ENCODE data around the gene BARHL1. TPM values are rescaled to one million over a fixed set of nuclear protein-coding genes. Genes with fewer than 3 reads are reported as not detected.

Gene BARHL1
- not detected for total RNA-seq

DNA sequence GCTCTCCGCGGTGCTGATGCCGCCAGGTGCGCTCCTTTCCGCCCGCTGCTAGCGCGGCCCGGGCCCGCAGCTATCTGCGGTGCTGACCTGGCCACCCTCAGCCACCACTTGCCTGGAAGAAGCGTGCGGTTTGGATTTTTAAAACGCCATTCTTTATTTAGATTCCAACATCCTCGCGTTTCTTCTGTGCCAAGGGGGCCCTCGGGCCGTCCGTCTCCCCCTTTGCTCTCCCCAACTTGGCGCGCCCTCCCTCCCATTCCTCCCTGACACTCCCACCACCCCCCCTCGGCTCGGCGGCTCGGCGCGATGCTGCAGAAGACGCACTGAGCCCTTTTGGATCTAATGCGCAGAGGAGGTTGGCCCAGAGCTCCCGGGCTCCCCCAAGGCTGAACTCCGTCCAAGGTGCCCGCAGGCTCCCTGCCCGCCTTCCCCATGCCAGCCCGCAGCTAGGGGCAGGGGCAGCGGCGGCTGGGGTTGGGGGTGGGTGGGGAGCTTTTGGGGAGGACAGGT lies at the start of gene BARHL1:
Gene BARHL1 (plus strand): TSS at position 331 of the 510 bp plus-strand sequence. CDS start 192 bp downstream, outside the sequence.

Other genes with a start within 250 kb of the BARHL1 start
- 114 TPM for gene SETX, start 227.6 kb upstream of the BARHL1 start, total RNA-seq
- gene TTF1, start 175.8 kb upstream of the BARHL1 start, total RNA-seq = 12.8 TPM
- gene CFAP77, start 172.4 kb upstream of the BARHL1 start, total RNA-seq = not detected
- gene DDX31, start 87.4 kb downstream of the BARHL1 start, total RNA-seq = 16.6 TPM
- 25.7 TPM for gene GTF3C4, start 87.9 kb downstream of the BARHL1 start, total RNA-seq

All from parietal lobe (tissue), 1 donor.